Trophoblast cell (in vitro differentiated cells and primary cell): ENCODE measurements around the gene ASTN2.
A peak's percentile ranks its signal among the peaks of the same experiment; 100 is the strongest.

Source experiments
- DNase-seq, 2 donors: peaks; one replicate each; pipeline ENCODE4 v3.0.0-alpha.2; 2016
- H2AFZ ChIP-seq: 2 replicates; pipeline ENCODE4 v1.6.1; 2013; ENCODE audit warnings: low read length, moderate library complexity, mild to moderate bottlenecking; ENCODE audit not compliant: insufficient read depth, poor library complexity
- H2AK5ac ChIP-seq: 2 replicates; pipeline ENCODE4 v1.6.1; 2013; ENCODE audit warnings: mild to moderate bottlenecking, low read length
- H2BK120ac ChIP-seq: 2 replicates; pipeline ENCODE4 v1.6.1; 2013; ENCODE audit warnings: low read length, mild to moderate bottlenecking, moderate library complexity; ENCODE audit not compliant: insufficient read depth, poor library complexity
- H2BK12ac ChIP-seq: 2 replicates; pipeline ENCODE4 v1.6.1; 2013; ENCODE audit warnings: mild to moderate bottlenecking, low read length, moderate library complexity
- H2BK5ac ChIP-seq: 2 replicates; pipeline ENCODE4 v1.6.1; 2013; ENCODE audit warnings: low read length, low read depth, moderate library complexity, mild to moderate bottlenecking; ENCODE audit not compliant: poor library complexity
- H3K14ac ChIP-seq: 2 replicates; pipeline ENCODE4 v1.6.1; 2013; ENCODE audit warnings: mild to moderate bottlenecking, low read length
- H3K18ac ChIP-seq: 2 replicates; pipeline ENCODE4 v1.6.1; 2013; ENCODE audit warnings: mild to moderate bottlenecking, low read length
- H3K23ac ChIP-seq: 2 replicates; pipeline ENCODE4 v1.6.1; 2013; ENCODE audit warnings: low read length
- H3K27ac ChIP-seq: 2 replicates; pipeline ENCODE4 v1.5.1; 2013; ENCODE audit warnings: low read depth, mild to moderate bottlenecking, inconsistent platforms, low read length, moderate library complexity
- H3K27me3 ChIP-seq: 2 replicates; pipeline ENCODE4 v1.6.1; 2013; ENCODE audit warnings: inconsistent platforms, mild to moderate bottlenecking, low read length, moderate library complexity; ENCODE audit not compliant: insufficient read depth
- H3K36me3 ChIP-seq, 2 experiments: 1 replicate in 1 of 2; 2 replicates in 1 of 2; pipeline ENCODE4 v1.6.1; 2013; ENCODE audit warnings: low read length in 2 of 2, mild to moderate bottlenecking in 2 of 2, moderate library complexity in 1 of 2; ENCODE audit not compliant: insufficient read depth in 2 of 2, control insufficient read depth in 1 of 2
- H3K4ac ChIP-seq: 2 replicates; pipeline ENCODE4 v1.6.1; 2013; ENCODE audit warnings: low read depth, mild to moderate bottlenecking, low read length, moderate library complexity
- H3K4me1 ChIP-seq, 2 experiments: 1 replicate in 1 of 2; 2 replicates in 1 of 2; pipeline ENCODE4 v1.6.1; 2013; ENCODE audit warnings: low read length in 2 of 2, mild to moderate bottlenecking in 2 of 2, moderate library complexity in 1 of 2; ENCODE audit not compliant: insufficient read depth in 2 of 2, control insufficient read depth in 1 of 2
- H3K4me2 ChIP-seq: 2 replicates; pipeline ENCODE4 v1.6.1; 2013; ENCODE audit warnings: inconsistent platforms, mild to moderate bottlenecking, low read length, moderate library complexity
- H3K4me3 ChIP-seq: 2 replicates; pipeline ENCODE4 v1.5.1; 2013; ENCODE audit warnings: mild to moderate bottlenecking, low read depth, low read length, inconsistent platforms
- H3K79me1 ChIP-seq: one replicate; pipeline ENCODE4 v1.6.1; 2013; ENCODE audit warnings: low read length
- H3K79me2 ChIP-seq: 2 replicates; pipeline ENCODE4 v1.6.1; 2013; ENCODE audit warnings: low read length, mild to moderate bottlenecking; ENCODE audit not compliant: control insufficient read depth, insufficient read depth, poor library complexity
- H3K9ac ChIP-seq: 2 replicates; pipeline ENCODE4 v1.6.1; 2013; ENCODE audit warnings: mild to moderate bottlenecking, low read length
- H3K9me3 ChIP-seq: 2 replicates; pipeline ENCODE4 v1.6.1; 2013; ENCODE audit warnings: low read depth, mild to moderate bottlenecking, control low read depth, inconsistent platforms, low read length; ENCODE audit not compliant: insufficient read depth
- H4K12ac ChIP-seq: 2 replicates; pipeline ENCODE4 v1.6.1; 2013; ENCODE audit warnings: low read depth, mild to moderate bottlenecking, low read length, moderate library complexity
- H4K8ac ChIP-seq: 2 replicates; pipeline ENCODE4 v1.6.1; 2013; ENCODE audit warnings: low read depth, mild to moderate bottlenecking, low read length, moderate library complexity
- H4K91ac ChIP-seq: one replicate; pipeline ENCODE4 v1.6.1; 2013; ENCODE audit warnings: low read depth, mild to moderate bottlenecking, low read length, moderate library complexity
- WGBS: extraction: QIAGEN DNeasy Blood & Tissue Kit; methylation state at CpG from one replicate; pipeline ENCODE4 v1.1.7; 2013; ENCODE audit warnings: missing lambda C conversion rate; ENCODE audit not compliant: insufficient read length, insufficient coverage; ENCODE audit errors: extremely low coverage; 5-methylcytosine and 5-hydroxymethylcytosine counted together

ASTN2 gene

DNA sequence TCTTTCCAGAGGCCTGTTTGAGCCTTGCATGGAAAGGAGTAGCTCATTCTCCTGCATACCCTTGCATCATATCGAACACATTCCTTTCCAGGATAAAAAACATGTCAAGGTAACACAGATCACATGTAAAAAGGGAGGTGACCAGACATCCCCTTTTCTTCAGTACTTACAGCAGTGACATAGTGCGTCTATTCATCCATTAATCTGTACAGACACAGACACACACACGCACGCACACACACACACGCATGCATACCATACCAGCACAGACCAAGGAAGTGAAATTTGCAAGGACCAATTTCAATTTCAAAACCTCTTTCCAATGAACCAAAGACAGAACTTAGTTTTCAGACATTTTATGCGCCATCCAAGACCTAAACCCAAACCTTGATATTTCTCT, 1005.2 kb downstream of the ASTN2 start:
- no peak overlapping the region for H3K23ac ChIP-seq
- no peak overlapping the region for H2AK5ac ChIP-seq

GRCh38 chr9:116409129-116409528, 1005.7 kb downstream of the ASTN2 start:
- Histone ChIP-seq H3K4me3 (no peak overlapping the region), H4K12ac (no peak overlapping the region), H2AK5ac (no peak overlapping the region), H3K23ac (peak overlapping the region; percentile 72), H2AFZ (no peak overlapping the region), H3K27me3 (no peaks in the 10 kb centered on the region), H3K79me1 (no peaks in the 10 kb centered on the region), H3K18ac (no peak overlapping the region), H2BK120ac (no peak overlapping the region), H3K4ac (no peak overlapping the region), H4K8ac (no peak overlapping the region), H3K4me1 (no peaks in the 10 kb centered on the region), H3K79me2 (no peaks in the 10 kb centered on the region), H2BK5ac (no peak overlapping the region), H3K9ac (no peak overlapping the region), H3K14ac (no peak overlapping the region), H4K91ac (no peak overlapping the region), H3K9me3 (no peaks in the 10 kb centered on the region), H3K27ac (no peak overlapping the region), H2BK12ac (no peak overlapping the region), H3K4me2 (no peak overlapping the region), H3K36me3 (no peaks in the 10 kb centered on the region)
- no CpG with 5 or more reads among the region's 2 CpGs for WGBS
- DNase-seq, result no peak

More for the DNA sequence above, 1005.2 kb downstream of the ASTN2 start:
- H4K91ac ChIP-seq, result no peak overlapping the region
- no peak overlapping the region for H4K12ac ChIP-seq
- H3K14ac ChIP-seq, result no peak overlapping the region
- H3K4me1 ChIP-seq, result no peaks in the 10 kb centered on the region
- H3K79me2 ChIP-seq, result no peaks in the 10 kb centered on the region
- H3K18ac ChIP-seq, result no peak overlapping the region
- H3K9me3 ChIP-seq, result no peaks in the 10 kb centered on the region
- H3K27ac ChIP-seq, result no peak overlapping the region
- no peak overlapping the region for H3K4me3 ChIP-seq
- H2BK120ac ChIP-seq, result no peak overlapping the region
- no peak overlapping the region for H2AFZ ChIP-seq
- no peak overlapping the region for H2BK5ac ChIP-seq
- no CpG with 5 or more reads among the region's 6 CpGs for WGBS
- H3K79me1 ChIP-seq, result no peaks in the 10 kb centered on the region
- no peak overlapping the region for H3K4ac ChIP-seq
- H3K9ac ChIP-seq, result no peak overlapping the region
- H3K27me3 ChIP-seq, result no peaks in the 10 kb centered on the region
- no peak overlapping the region for H4K8ac ChIP-seq
- no peak overlapping the region for H2BK12ac ChIP-seq
- peak in 1 of 2 donors; percentile 18 for DNase-seq
- no peak overlapping the region for H3K4me2 ChIP-seq
- H3K36me3 ChIP-seq, result no peaks in the 10 kb centered on the region

DNA sequence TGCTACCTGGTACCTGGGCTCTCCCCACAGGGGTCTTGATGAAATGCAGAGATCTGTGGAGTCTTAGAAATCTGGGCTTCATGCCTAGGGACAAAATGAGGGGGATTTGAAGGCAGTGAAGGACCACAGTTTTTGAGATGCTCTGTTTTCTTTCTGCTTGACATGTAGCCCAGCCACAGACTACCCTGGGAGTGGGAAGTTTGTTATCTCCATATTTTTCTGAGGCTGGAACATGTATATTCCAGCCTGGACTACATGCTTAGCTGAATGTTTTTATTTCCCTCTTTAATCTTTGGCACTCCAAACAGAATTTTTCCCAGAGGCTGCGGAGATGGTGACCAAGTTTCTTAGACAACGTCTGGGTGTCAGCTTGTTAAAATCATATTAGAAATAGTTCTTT, 1008.4 kb downstream of the ASTN2 start:
- no peak overlapping the region for H3K14ac ChIP-seq
- H3K27me3 ChIP-seq, result no peaks in the 10 kb centered on the region
- no peak overlapping the region for H3K4ac ChIP-seq
- H3K9me3 ChIP-seq, result no peaks in the 10 kb centered on the region
- H3K4me3 ChIP-seq, result no peak overlapping the region
- no peak overlapping the region for H2BK120ac ChIP-seq
- no peak overlapping the region for H3K4me2 ChIP-seq
- no peak overlapping the region for H3K18ac ChIP-seq
- no peak overlapping the region for H3K9ac ChIP-seq
- no peaks in the 10 kb centered on the region for H3K79me2 ChIP-seq
- no peak overlapping the region for H2AK5ac ChIP-seq
- H2BK5ac ChIP-seq, result no peak overlapping the region
- no peak for DNase-seq
- WGBS, result no CpG with 5 or more reads among the region's 2 CpGs
- no peaks in the 10 kb centered on the region for H3K4me1 ChIP-seq
- H4K12ac ChIP-seq, result no peak overlapping the region
- no peak overlapping the region for H3K27ac ChIP-seq
- no peaks in the 10 kb centered on the region for H3K36me3 ChIP-seq
- H3K79me1 ChIP-seq, result no peaks in the 10 kb centered on the region
- no peak overlapping the region for H4K91ac ChIP-seq
- no peak overlapping the region for H3K23ac ChIP-seq
- H2BK12ac ChIP-seq, result no peak overlapping the region
- no peak overlapping the region for H2AFZ ChIP-seq
- no peak overlapping the region for H4K8ac ChIP-seq

GRCh38 chr9:116405321-116405720, 1009.5 kb downstream of the ASTN2 start:
- no peak overlapping the region for H4K12ac ChIP-seq
- no peaks in the 10 kb centered on the region for H3K36me3 ChIP-seq
- H2BK12ac ChIP-seq, result no peak overlapping the region
- peak in 1 of 2 donors; percentile 41 for DNase-seq
- no peak overlapping the region for H3K4ac ChIP-seq
- H3K23ac ChIP-seq, result no peak overlapping the region
- no peak overlapping the region for H2AFZ ChIP-seq
- H3K27ac ChIP-seq, result no peak overlapping the region
- WGBS, result no CpG with 5 or more reads among the region's 1 CpG
- H3K79me2 ChIP-seq, result no peaks in the 10 kb centered on the region
- no peaks in the 10 kb centered on the region for H3K79me1 ChIP-seq
- H4K91ac ChIP-seq, result no peak overlapping the region
- H3K14ac ChIP-seq, result no peak overlapping the region
- H3K9ac ChIP-seq, result no peak overlapping the region
- no peak overlapping the region for H3K4me2 ChIP-seq
- H3K27me3 ChIP-seq, result no peaks in the 10 kb centered on the region
- H4K8ac ChIP-seq, result no peak overlapping the region
- no peak overlapping the region for H3K18ac ChIP-seq
- H3K4me1 ChIP-seq, result no peaks in the 10 kb centered on the region
- no peak overlapping the region for H2BK5ac ChIP-seq
- no peaks in the 10 kb centered on the region for H3K9me3 ChIP-seq
- no peak overlapping the region for H3K4me3 ChIP-seq
- H2BK120ac ChIP-seq, result no peak overlapping the region
- H2AK5ac ChIP-seq, result no peak overlapping the region
